Body of pancreas (tissue), 4 donors: ENCODE data around the gene MRPL21. TPM values are rescaled to one million over a fixed set of nuclear protein-coding genes. Genes with fewer than 3 reads are reported as not detected.

ENCODE experiments used
- ATAC-seq: fragments of 150-250 bp; one replicate; pipeline ENCODE4 v1.9.1; 2016
- DNase-seq, 4 donors: peaks; one replicate each; pipeline ENCODE4 v3.0.0-alpha.2; 2019
- H3K27ac ChIP-seq, 4 donors: fragments of 200-600 bp; sonication (generic); 1 replicate in 3 of 4; 2 replicates in 1 of 4; pipeline versions ENCODE4 v1.5.1 to v1.6.1; 2016 to 2019; ENCODE audit warnings: mild to moderate bottlenecking in 1 of 4, mixed read lengths in 1 of 4, moderate library complexity in 1 of 4
- H3K27me3 ChIP-seq, 2 donors: fragments of 200-600 bp; sonication (generic); one replicate each; pipeline ENCODE4 v1.6.0; 2016; ENCODE audit warnings: mild to moderate bottlenecking in 1 of 2
- H3K36me3 ChIP-seq, 2 donors: fragments of 200-600 bp; sonication (generic); replicated peaks in 1 of 2; 2 replicates each; pipeline ENCODE4 v1.5.1; 2016; ENCODE audit warnings: low read depth in 2 of 2; ENCODE audit not compliant: insufficient read depth in 1 of 2
- H3K4me1 ChIP-seq: fragments of 200-600 bp; sonication (generic); one replicate; pipeline ENCODE4 v1.6.0; 2016
- H3K4me3 ChIP-seq, 2 donors: fragments of 200-600 bp; sonication (generic); 1 replicate in 1 of 2; 2 replicates in 1 of 2; pipeline ENCODE4 v1.5.1; 2016 to 2019
- H3K9me3 ChIP-seq, 3 donors: fragments of 200-600 bp; sonication (generic); 1 replicate in 2 of 3; 2 replicates in 1 of 3; pipeline ENCODE4 v1.5.1; 2016
- POLR2A ChIP-seq, 3 donors: fragments of 450-650 bp; IDR thresholded peaks; one replicate each; pipeline ENCODE4 v1.6.1; 2016; ENCODE audit warnings: antibody characterized with exemption in 3 of 3, mild to moderate bottlenecking in 2 of 3
- WGBS, 2 donors: methylation state at CpG; one replicate each; pipeline ENCODE4 v1.1.5; 2017; 5-methylcytosine and 5-hydroxymethylcytosine counted together
- intact Hi-C: fragments of 100-400 bp; cut with DNase I; formaldehyde crosslinking; loops from one replicate; pipeline ENCODE4 v1.15.1; 2023
- total RNA-seq, 2 donors: library from RNA; depleted of rRNA; stranded (reverse); fragments of >200 nt; gene quantifications; one replicate each; pipeline ENCODE4 v1.1.0, GENCODE V29; 2016
- TF ChIP-seq, protein P1 (sequence below), 7 experiments: fragments of 450-650 bp in 4 of 7; fragments of 200-600 bp in 3 of 7; sonication (generic) in 3 of 7; IDR thresholded peaks; one replicate each; pipeline ENCODE4 v1.5.1; 2016 to 2019; ENCODE audit warnings: antibody characterized with exemption in 7 of 7

MRPL21 gene
- total RNA-seq, 2 donors from 2014 or later: 21.8 to 45.7 TPM

DNA sequence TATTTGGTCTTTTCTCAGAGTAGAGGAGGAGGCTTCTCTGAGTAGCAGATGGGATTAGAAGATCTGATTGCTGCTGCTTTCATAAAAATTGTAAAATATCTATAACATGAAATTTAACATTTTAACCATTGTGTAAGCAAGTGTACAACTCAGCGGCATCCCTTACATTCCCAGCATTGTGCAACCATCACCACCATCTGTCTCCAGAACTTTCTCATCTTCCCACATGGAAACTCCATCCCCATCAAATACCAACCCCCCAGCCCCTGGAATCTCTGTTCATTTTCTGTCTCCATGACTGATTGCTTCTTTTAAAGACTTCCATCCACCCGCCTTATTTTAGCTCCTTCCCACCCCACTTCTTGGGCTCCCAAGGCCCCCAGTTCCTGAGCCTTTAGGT, 44.9 kb upstream of the MRPL21 start:
- intact Hi-C loops: no loop called here
- no peaks in the 10 kb centered on the region for H3K36me3 ChIP-seq
- H3K4me3 ChIP-seq: no peak overlapping the region
- H3K27ac ChIP-seq: no peak overlapping the region
- ATAC-seq (no peak), DNase-seq (no peak)
- peaks cover 6% of the 10 kb centered on the region for H3K4me1 ChIP-seq
- no peaks in the 10 kb centered on the region for H3K9me3 ChIP-seq
- TF ChIP-seq POLR2A (IDR thresholded peaks at IDR 0.05): no peak
- TF ChIP-seq, protein P1, sequence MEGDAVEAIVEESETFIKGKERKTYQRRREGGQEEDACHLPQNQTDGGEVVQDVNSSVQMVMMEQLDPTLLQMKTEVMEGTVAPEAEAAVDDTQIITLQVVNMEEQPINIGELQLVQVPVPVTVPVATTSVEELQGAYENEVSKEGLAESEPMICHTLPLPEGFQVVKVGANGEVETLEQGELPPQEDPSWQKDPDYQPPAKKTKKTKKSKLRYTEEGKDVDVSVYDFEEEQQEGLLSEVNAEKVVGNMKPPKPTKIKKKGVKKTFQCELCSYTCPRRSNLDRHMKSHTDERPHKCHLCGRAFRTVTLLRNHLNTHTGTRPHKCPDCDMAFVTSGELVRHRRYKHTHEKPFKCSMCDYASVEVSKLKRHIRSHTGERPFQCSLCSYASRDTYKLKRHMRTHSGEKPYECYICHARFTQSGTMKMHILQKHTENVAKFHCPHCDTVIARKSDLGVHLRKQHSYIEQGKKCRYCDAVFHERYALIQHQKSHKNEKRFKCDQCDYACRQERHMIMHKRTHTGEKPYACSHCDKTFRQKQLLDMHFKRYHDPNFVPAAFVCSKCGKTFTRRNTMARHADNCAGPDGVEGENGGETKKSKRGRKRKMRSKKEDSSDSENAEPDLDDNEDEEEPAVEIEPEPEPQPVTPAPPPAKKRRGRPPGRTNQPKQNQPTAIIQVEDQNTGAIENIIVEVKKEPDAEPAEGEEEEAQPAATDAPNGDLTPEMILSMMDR (IDR thresholded peaks at IDR 0.05): no peak
- H3K27me3 ChIP-seq: no peaks in the 10 kb centered on the region
- 62 to 64% methylated on average over 2 of the region's 2 CpGs for WGBS, 2 donors

DNA sequence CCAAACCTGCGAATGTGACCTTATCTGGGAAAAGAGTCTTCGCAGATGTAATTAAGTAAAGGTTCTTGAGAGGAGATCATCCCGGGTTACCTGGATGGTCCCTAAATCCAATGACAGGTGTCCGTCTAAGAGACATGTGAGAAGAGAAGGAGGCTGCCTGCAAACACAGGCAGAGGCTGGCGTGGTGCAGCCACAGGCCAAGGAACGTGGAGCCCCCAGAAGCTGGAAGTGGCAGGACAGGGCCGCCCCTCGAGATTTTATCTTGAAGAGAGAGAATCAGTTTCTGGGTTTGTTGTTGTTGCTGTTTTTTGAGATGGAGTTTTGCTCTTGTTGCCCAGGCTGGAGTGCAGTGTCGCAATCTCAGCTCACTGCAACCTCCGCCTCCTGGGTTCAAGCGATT, 43.5 kb upstream of the MRPL21 start:
- intact Hi-C loops: no loop called here
- Histone ChIP-seq H3K27me3 (no peaks in the 10 kb centered on the region), H3K27ac (peak overlapping the region in 2 of 4 donors; percentile 62 to 64), H3K9me3 (no peaks in the 10 kb centered on the region), H3K4me1 (peaks cover 6% of the 10 kb centered on the region), H3K36me3 (no peaks in the 10 kb centered on the region), H3K4me3 (no peak overlapping the region)
- DNase-seq: no peak
- WGBS, 2 donors: 58 to 66% methylated on average over 11 of the region's 11 CpGs
- TF ChIP-seq, protein P1 (IDR thresholded peaks at IDR 0.05): no peak
- no peak for TF ChIP-seq POLR2A (IDR thresholded peaks at IDR 0.05)
- no peak for ATAC-seq

DNA sequence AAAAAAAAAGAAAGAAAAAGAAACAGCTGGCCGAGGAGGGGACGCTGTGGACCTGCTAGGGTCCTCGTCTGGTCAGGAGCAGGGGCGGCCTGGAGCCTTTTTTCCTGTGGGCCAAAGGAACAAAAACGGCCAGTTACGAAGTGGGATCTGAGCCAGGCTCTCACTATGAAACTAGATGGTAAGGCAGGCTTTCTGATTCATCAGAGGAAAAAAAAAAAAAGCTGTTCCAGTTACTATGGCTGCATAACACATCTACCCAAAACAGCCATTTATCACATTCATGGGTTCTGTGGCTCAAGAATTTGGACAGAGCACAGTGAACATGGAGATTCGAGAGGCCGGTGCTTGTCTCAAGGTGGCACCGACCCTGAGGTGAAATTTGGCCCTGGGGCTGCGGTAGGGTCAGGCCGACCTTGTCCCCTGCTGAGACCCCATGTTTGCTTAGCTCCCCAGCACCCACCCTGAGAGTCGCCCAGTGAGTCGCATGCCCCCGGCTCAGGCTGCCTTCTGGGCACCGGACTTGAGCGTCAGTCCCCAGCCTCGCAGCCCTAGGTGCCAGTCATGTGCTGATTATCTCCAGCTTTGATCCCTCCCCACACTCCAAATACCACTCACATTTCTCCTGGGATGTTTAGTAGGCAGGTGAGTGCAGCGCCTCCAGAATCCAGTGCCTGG, 42.9 kb upstream of the MRPL21 start:
- ATAC-seq (peak; percentile 84), DNase-seq (peak in 2 of 4 donors; percentile 20 to 30)
- WGBS, 2 donors: 31 to 56% methylated on average over 8 to 18 of the region's 18 CpGs
- H3K4me1 ChIP-seq: peaks cover 6% of the 10 kb centered on the region
- TF ChIP-seq, protein P1 (IDR thresholded peaks at IDR 0.05): no peak
- TF ChIP-seq POLR2A (IDR thresholded peaks at IDR 0.05): no peak
- H3K9me3 ChIP-seq: no peaks in the 10 kb centered on the region
- no peaks in the 10 kb centered on the region for H3K36me3 ChIP-seq
- intact Hi-C loops: no loop called here
- no peak overlapping the region for H3K4me3 ChIP-seq
- peak overlapping the region in 2 of 4 donors; percentile 62 to 64 for H3K27ac ChIP-seq
- no peaks in the 10 kb centered on the region for H3K27me3 ChIP-seq

DNA sequence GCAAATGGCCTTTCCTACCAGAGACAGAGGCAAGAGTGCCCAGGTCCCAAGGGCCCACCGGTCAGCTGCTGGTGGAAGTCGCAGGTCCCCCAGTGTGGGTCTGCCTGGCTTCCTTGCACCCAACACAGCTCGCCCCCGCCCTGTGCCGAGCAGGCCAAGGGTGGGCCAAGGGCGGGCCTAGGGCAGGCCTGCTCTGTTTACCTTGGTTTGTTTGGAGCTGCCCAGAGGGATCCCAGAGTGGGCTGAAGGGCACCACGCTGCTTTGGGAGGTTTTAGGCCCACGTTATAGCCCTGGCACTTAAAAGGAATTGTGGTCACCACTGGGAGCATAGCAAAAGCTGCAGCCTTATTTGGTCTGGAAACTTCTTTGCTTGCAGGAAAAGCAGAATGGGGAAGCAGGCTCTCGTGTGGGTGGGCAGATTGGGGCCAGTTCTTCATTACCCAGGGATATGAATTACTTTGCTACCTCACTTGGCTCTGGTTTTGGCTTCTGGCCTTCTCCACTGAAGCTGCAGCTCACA, 39.2 kb upstream of the MRPL21 start:
- Histone ChIP-seq H3K27me3 (no peaks in the 10 kb centered on the region), H3K4me1 (peaks cover 6% of the 10 kb centered on the region), H3K36me3 (no peaks in the 10 kb centered on the region), H3K27ac (no peak overlapping the region), H3K4me3 (no peak overlapping the region), H3K9me3 (no peaks in the 10 kb centered on the region)
- DNase-seq: no peak
- intact Hi-C loops: no loop called here
- TF ChIP-seq POLR2A (IDR thresholded peaks at IDR 0.05): no peak
- TF ChIP-seq, protein P1 (IDR thresholded peaks at IDR 0.05): no peak
- WGBS, 2 donors: 61 to 65% methylated on average over 4 to 9 of the region's 9 CpGs
- ATAC-seq: no peak
